ENCODE results near the gene F2RL3. TPM values are rescaled to one million over a fixed set of nuclear protein-coding genes. Genes with fewer than 3 reads are reported as not detected.
A peak's percentile ranks its signal among the peaks of the same experiment; 100 is the strongest.

Gene F2RL3
- total RNA-seq, 1 donor from 2014 or later = not detected

DNA sequence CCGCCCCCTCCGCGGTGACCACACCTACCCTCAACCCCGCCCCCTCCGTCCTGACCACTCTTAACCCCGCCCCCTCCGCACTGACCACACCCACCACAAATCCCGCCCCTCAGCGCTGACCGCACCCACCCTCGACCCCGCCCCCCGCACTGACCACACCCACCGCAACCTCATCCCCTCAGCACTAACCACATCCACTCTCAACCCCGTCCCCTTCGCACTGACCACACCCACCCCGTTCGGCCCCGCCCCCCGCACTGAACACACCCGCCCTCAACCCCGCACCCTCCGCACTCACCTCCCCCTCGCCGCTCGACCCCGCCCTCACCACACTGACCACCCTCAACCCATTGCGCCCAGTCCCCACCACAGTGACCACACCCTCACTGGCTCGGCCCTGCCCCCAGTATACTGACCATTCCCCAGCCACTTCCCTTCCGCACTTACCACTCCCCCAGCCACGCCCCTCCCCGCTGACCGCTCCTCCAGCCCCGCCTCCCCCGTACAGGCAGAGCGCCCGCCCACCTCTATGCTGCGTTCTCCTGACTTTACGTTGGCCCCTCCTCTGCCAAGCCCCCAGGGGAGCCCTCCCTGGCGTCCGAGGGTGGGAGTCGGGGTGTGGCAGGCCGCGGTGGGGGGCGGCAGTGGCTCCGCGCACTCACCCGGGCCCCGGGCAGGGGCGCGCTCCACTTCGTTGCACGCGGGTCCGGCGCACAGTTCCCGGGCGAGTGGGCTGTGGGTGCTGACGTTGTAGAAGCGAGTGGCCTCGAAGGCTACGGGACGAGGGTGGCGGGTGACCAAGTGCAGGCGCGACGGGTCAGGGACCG, 8.4 kb downstream of the F2RL3 start:
- Histone ChIP-seq H3K4me3 (ENCODE audit: insufficient read depth, low read depth, low read length) (peak overlapping the region; percentile 50), H3K27me3 (ENCODE audit: insufficient read depth, low read length) (peaks cover 5% of the 10 kb centered on the region), H3K79me2 (ENCODE audit: insufficient read depth, low read length) (no peaks in the 10 kb centered on the region), H3K9ac (ENCODE audit: low read length) (peak overlapping the region; percentile 55), H2AFZ (ENCODE audit: low read depth, low read length) (peak overlapping the region; percentile 91), H3K4me2 (ENCODE audit: low read length) (peak overlapping the region; percentile 94), H3K27ac (ENCODE audit: low read depth, low read length) (no peak overlapping the region), H3K4me1 (ENCODE audit: insufficient read depth, low read length) (peaks cover 2% of the 10 kb centered on the region), H3K36me3 (ENCODE audit: insufficient read depth, low read length) (no peaks in the 10 kb centered on the region), H3K9me3 (ENCODE audit: insufficient read depth, low read depth, low read length) (no peaks in the 10 kb centered on the region), H4K20me1 (ENCODE audit: insufficient read depth, low read length) (no peaks in the 10 kb centered on the region)
- peak overlapping the region; percentile 72 for H3K4me3 Mint-ChIP-seq (ENCODE audit: unreplicated experiment)
- no peaks in the 10 kb centered on the region for H3K4me1 Mint-ChIP-seq (ENCODE audit: low read depth, unreplicated experiment)
- TF ChIP-seq CTCF (IDR thresholded peaks at IDR 0.05; ENCODE audit: insufficient read depth, low read depth, low read length) = no peak
- no peak for TF ChIP-seq EZH2 (IDR thresholded peaks at IDR 0.05; ENCODE audit: insufficient read depth, low read length)
- H3K27ac Mint-ChIP-seq (ENCODE audit: unreplicated experiment) = no peak overlapping the region
- DNase-seq (ENCODE audit: low read depth) = peak; percentile 84
- H3K27me3 Mint-ChIP-seq (ENCODE audit: low read depth, unreplicated experiment) = peaks cover 19% of the 10 kb centered on the region
- H3K36me3 Mint-ChIP-seq (ENCODE audit: low read depth, unreplicated experiment) = no peaks in the 10 kb centered on the region
- H3K9me3 Mint-ChIP-seq (ENCODE audit: unreplicated experiment) = no peaks in the 10 kb centered on the region
- FAIRE-seq = no peak

DNA sequence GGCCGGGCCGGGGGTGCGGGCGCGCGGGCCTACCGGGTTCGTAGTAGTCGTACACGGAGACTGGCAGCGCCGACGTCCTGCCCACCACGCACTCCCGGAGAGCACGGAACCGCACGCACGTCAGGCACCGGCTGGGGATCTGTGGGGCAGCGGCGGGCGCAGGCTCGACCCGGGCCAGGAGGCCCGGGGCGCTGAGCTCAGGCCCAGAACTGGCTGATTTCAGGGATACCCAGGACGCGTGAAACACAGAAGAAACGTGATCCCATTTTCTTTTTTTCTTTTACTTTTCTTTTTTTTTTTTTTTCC, 9.0 kb downstream of the F2RL3 start:
- no peaks in the 10 kb centered on the region for H3K9me3 ChIP-seq (ENCODE audit: insufficient read depth, low read depth, low read length)
- DNase-seq (ENCODE audit: low read depth) (peak; percentile 9), FAIRE-seq (no peak)
- no peaks in the 10 kb centered on the region for H3K36me3 Mint-ChIP-seq (ENCODE audit: low read depth, unreplicated experiment)
- no peak for TF ChIP-seq EZH2 (IDR thresholded peaks at IDR 0.05; ENCODE audit: insufficient read depth, low read length)
- no peak for TF ChIP-seq CTCF (IDR thresholded peaks at IDR 0.05; ENCODE audit: insufficient read depth, low read depth, low read length)
- no peaks in the 10 kb centered on the region for H4K20me1 ChIP-seq (ENCODE audit: insufficient read depth, low read length)
- peaks cover 2% of the 10 kb centered on the region for H3K4me1 ChIP-seq (ENCODE audit: insufficient read depth, low read length)
- peak overlapping the region; percentile 55 for H3K9ac ChIP-seq (ENCODE audit: low read length)
- no peaks in the 10 kb centered on the region for H3K79me2 ChIP-seq (ENCODE audit: insufficient read depth, low read length)
- H3K27ac ChIP-seq (ENCODE audit: low read depth, low read length) = no peak overlapping the region
- H2AFZ ChIP-seq (ENCODE audit: low read depth, low read length) = peak overlapping the region; percentile 91
- no peaks in the 10 kb centered on the region for H3K36me3 ChIP-seq (ENCODE audit: insufficient read depth, low read length)
- H3K4me3 Mint-ChIP-seq (ENCODE audit: unreplicated experiment) = peak overlapping the region; percentile 51
- H3K9me3 Mint-ChIP-seq (ENCODE audit: unreplicated experiment) = no peaks in the 10 kb centered on the region
- peaks cover 5% of the 10 kb centered on the region for H3K27me3 ChIP-seq (ENCODE audit: insufficient read depth, low read length)
- peak overlapping the region; percentile 94 for H3K4me2 ChIP-seq (ENCODE audit: low read length)
- H3K27me3 Mint-ChIP-seq (ENCODE audit: low read depth, unreplicated experiment) = peaks cover 15% of the 10 kb centered on the region
- H3K4me1 Mint-ChIP-seq (ENCODE audit: low read depth, unreplicated experiment) = no peaks in the 10 kb centered on the region
- H3K4me3 ChIP-seq (ENCODE audit: insufficient read depth, low read depth, low read length) = peak overlapping the region; percentile 50
- H3K27ac Mint-ChIP-seq (ENCODE audit: unreplicated experiment) = no peak overlapping the region
